Kidney epithelial cell (primary cell): Measurements from ENCODE around the gene P2RY12. TPM values are rescaled to one million over a fixed set of nuclear protein-coding genes. Genes with fewer than 3 reads are reported as not detected.

Experiments
- DNase-seq: peaks from one replicate; pipeline ENCODE4 v3.0.0-alpha.2; 2010; ENCODE audit warnings: low read depth
- H3K27me3 ChIP-seq: 2 replicates; pipeline ENCODE4 v1.6.0; 2011; ENCODE audit warnings: low read length; ENCODE audit not compliant: control insufficient read depth, insufficient read depth
- H3K36me3 ChIP-seq: 2 replicates; pipeline ENCODE4 v1.5.1; 2011; ENCODE audit warnings: low read length; ENCODE audit not compliant: control insufficient read depth, insufficient read depth
- H3K4me3 ChIP-seq: 2 replicates; pipeline ENCODE4 v1.5.1; 2011; ENCODE audit warnings: low read depth, mild to moderate bottlenecking, control low read depth, low read length
- total RNA-seq: library from RNA; depleted of rRNA; stranded (reverse); fragments of >200 nt; gene quantifications from 2 replicates; pipeline ENCODE4 v1.2.3, GENCODE V29; 2015
- TF ChIP-seq, protein P1 (sequence below): IDR thresholded peaks from 2 replicates; pipeline ENCODE4 v1.5.1; 2011; ENCODE audit warnings: mild to moderate bottlenecking, moderate library complexity, low read length, control low read depth, inconsistent platforms; ENCODE audit not compliant: insufficient read depth, poor library complexity, severe bottlenecking

The P2RY12 gene
- total RNA-seq, 1 donor from 2014 or later: not detected

DNA sequence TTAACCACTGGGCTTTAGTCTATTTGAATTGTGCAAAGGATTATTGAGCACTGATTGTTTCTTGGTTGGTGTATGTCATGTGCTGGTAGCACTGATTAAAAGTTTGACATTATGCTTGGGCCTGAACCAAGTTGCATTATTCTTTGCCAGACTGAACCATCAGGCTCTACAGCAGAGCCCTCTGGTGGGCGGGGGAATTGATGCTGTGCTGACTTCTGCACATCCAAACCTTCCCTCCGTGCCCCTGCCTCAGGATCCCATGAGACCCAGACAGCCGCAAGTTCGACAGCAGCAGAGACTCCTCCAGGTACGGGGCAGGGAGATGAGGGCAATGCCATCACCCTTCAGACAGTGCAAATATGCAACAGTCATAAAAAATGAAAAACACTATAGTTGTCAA is 28.4 kb upstream of the P2RY12 start:
- Histone ChIP-seq H3K27me3 (no peaks in the 10 kb centered on the region), H3K4me3 (no peak overlapping the region), H3K36me3 (no peaks in the 10 kb centered on the region)
- TF ChIP-seq, protein P1, sequence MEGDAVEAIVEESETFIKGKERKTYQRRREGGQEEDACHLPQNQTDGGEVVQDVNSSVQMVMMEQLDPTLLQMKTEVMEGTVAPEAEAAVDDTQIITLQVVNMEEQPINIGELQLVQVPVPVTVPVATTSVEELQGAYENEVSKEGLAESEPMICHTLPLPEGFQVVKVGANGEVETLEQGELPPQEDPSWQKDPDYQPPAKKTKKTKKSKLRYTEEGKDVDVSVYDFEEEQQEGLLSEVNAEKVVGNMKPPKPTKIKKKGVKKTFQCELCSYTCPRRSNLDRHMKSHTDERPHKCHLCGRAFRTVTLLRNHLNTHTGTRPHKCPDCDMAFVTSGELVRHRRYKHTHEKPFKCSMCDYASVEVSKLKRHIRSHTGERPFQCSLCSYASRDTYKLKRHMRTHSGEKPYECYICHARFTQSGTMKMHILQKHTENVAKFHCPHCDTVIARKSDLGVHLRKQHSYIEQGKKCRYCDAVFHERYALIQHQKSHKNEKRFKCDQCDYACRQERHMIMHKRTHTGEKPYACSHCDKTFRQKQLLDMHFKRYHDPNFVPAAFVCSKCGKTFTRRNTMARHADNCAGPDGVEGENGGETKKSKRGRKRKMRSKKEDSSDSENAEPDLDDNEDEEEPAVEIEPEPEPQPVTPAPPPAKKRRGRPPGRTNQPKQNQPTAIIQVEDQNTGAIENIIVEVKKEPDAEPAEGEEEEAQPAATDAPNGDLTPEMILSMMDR: no peak
- DNase-seq: no peak

DNA sequence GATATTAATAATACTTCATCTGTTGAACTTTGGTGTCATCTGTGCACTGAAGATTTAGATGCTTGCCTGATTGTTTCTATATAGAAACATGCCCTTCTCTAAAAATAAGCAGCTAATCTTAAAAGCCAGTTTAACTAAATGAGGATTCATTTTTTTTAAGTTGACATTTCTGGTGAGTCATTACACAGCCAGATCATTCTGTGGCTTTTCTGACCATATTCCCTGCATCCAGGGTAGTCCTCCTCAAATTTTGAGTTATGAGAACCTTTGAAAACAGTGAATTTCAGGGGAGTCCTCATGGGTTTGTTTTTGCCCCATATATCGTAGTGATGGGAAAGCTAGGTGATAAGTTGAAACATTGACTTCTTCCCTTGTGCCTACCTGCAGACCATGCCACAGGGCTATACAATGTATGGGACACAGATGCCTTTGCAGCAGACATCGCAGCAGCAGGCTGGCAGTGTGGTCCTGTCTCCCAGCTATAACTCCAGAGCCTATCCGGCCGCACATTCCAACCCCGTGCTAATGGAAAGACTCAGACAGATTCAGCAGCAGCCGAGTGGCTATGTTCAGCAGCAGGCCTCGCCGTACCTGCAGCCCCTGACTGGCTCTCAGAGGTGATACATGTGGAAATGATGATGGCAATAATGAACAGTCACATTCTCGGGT is 26.5 kb upstream of the P2RY12 start:
- Histone ChIP-seq H3K4me3 (no peak overlapping the region), H3K36me3 (no peaks in the 10 kb centered on the region), H3K27me3 (no peaks in the 10 kb centered on the region)
- DNase-seq: no peak
- TF ChIP-seq, protein P1: no peak

DNA sequence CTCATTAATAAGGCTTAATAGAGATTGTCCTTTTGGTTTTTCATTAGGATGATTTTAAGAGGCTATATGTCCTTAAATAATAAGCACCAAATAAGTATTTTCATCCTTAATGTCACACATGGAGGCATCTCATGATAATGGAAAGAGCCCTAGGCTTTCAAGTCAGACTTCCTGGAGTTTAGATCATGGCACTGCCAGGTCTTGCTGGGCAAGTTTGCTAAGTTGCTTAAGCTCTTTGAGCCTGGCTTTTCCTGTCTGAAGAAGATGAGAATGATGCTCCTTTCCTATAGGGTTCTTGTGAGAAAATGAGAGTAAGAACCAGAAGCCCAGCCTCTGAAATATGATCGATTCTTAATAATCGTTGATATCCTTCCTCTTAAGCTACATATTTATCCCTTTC is 23.4 kb upstream of the P2RY12 start:
- no peak for DNase-seq
- no peak overlapping the region for H3K4me3 ChIP-seq
- TF ChIP-seq, protein P1: no peak

DNA sequence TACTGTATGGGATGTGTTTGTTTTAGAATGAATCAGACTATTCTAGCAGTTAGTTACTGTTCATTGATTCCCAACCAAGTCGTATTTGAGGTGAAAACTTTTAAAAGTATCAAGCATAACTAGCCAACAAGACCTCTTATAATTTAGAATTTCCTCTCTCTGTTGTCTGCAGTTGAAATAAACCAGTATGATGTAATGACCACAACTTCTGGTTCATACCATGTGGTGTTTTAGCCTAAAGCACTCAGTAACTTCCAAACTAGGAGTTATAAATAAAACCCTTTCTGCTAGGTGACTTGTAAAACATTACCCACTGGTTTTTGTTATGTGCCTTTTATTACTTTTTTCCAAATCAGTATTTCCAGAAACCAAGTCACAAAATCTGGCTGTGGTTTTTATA is 19.8 kb upstream of the P2RY12 start:
- DNase-seq: peak; percentile 28
- no peak overlapping the region for H3K4me3 ChIP-seq
- H3K27me3 ChIP-seq: no peaks in the 10 kb centered on the region
- H3K36me3 ChIP-seq: no peaks in the 10 kb centered on the region
- TF ChIP-seq, protein P1: no peak

More for the DNA sequence above, 23.4 kb upstream of the P2RY12 start:
- Histone ChIP-seq H3K36me3 (no peaks in the 10 kb centered on the region), H3K27me3 (no peaks in the 10 kb centered on the region)

DNA sequence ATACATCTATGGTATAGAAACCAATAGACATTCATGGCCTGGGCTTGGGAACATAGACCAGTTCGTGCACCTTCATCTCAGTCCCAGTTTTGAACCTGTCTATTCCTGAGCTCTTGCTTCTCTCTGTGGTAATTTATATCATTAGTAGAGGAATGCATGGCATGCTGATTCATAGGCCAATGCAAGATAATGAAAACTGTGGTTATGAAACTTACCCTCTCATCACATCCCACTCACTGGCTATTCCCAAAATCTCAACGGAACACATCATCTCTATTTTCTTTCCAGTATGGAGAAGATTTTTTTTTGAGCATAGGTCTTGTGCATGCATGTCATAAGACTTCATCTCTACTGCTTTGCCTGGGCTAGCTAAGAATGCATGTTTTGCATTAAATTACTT is 18.7 kb upstream of the P2RY12 start:
- Histone ChIP-seq H3K36me3 (no peaks in the 10 kb centered on the region), H3K27me3 (no peaks in the 10 kb centered on the region), H3K4me3 (no peak overlapping the region)
- no peak for DNase-seq
- TF ChIP-seq, protein P1: no peak

DNA sequence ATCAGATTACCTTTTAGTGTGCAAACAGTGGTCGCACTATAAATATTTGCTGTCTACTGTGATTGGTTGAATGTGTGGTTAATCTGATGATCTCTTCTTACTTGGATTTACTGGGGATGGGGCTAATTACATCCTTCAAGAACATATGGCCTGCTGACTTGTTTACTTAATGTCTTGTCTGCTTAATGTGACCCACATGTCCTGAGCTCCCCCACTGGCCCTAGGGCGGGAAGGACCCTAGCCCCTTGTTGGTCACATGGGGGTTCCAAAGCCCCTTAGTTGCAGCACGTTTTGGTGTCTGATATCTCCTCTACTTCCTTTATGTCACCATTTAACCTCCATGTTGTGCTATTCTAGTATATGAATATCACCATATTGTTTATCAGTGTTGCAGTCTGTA is 17.8 kb upstream of the P2RY12 start:
- no peaks in the 10 kb centered on the region for H3K36me3 ChIP-seq
- H3K4me3 ChIP-seq: no peak overlapping the region
- H3K27me3 ChIP-seq: no peaks in the 10 kb centered on the region
- TF ChIP-seq, protein P1: no peak
- no peak for DNase-seq
